ENCODE measurements around the gene NDUFS6. TPM values are rescaled to one million over a fixed set of nuclear protein-coding genes. Genes with fewer than 3 reads are reported as not detected.
"Not testable (repeated sequence)": the region's sequence is repeated elsewhere in the genome, so short reads cannot be mapped to it uniquely, and the experiment has no call there.

Gene NDUFS6
- total RNA-seq, 1 experiment from 2014 or later: 134 TPM

GRCh38 chr5:1781726-1782384 is 19.4 kb upstream of the NDUFS6 start:
- Histone ChIP-seq H3K36me3 (no peaks in the 10 kb centered on the region), H3K9me3 (replicated peaks) (no peaks in the 10 kb centered on the region; the same call in 1 of the 2 replicates), H3K27me3 (replicated peaks) (no peaks in the 10 kb centered on the region; the same call in none of the 2 replicates), H3K27ac (no peak overlapping the region), H3K4me3 (no peak overlapping the region), H3K4me1 (replicated peaks) (no peaks in the 10 kb centered on the region)
- DNase-seq (ENCODE audit: low read depth in 1 of 2, low spot score in 2 of 2): no peak

- no peak overlapping the region for H3K4me3 ChIP-seq
- no peaks in the 10 kb centered on the region; the same call in none of the 2 replicates for H3K27me3 ChIP-seq (replicated peaks)
- no peak overlapping the region for H3K27ac ChIP-seq
- no peak for DNase-seq (ENCODE audit: low read depth in 1 of 2, low spot score in 2 of 2)
- no peaks in the 10 kb centered on the region for H3K4me1 ChIP-seq (replicated peaks)
- no peaks in the 10 kb centered on the region; the same call in 1 of the 2 replicates for H3K9me3 ChIP-seq (replicated peaks)
- H3K36me3 ChIP-seq: no peaks in the 10 kb centered on the region
Measured at GRCh38 chr5:1782385-1783215, 18.6 kb upstream of the NDUFS6 start.

- H3K36me3 ChIP-seq: no peaks in the 10 kb centered on the region
- H3K27me3 ChIP-seq (replicated peaks): no peaks in the 10 kb centered on the region; the same call in none of the 2 replicates
- H3K27ac ChIP-seq: no peak overlapping the region
- H3K4me1 ChIP-seq (replicated peaks): no peaks in the 10 kb centered on the region
- no peak overlapping the region for H3K4me3 ChIP-seq
- no peak for DNase-seq (ENCODE audit: low read depth in 1 of 2, low spot score in 2 of 2)
- no peaks in the 10 kb centered on the region; the same call in 1 of the 2 replicates for H3K9me3 ChIP-seq (replicated peaks)
Measured at GRCh38 chr5:1783216-1783554, 18.0 kb upstream of the NDUFS6 start.

GRCh38 chr5:1784197-1785050 is 16.8 kb upstream of the NDUFS6 start:
- H3K4me1 ChIP-seq (replicated peaks): peaks cover 8% of the 10 kb centered on the region
- H3K9me3 ChIP-seq (replicated peaks): no peaks in the 10 kb centered on the region; the same call in 1 of the 2 replicates
- no peak overlapping the region for H3K27ac ChIP-seq
- H3K36me3 ChIP-seq: no peaks in the 10 kb centered on the region
- DNase-seq (ENCODE audit: low read depth in 1 of 2, low spot score in 2 of 2): no peak
- no peak overlapping the region for H3K4me3 ChIP-seq
- H3K27me3 ChIP-seq (replicated peaks): no peaks in the 10 kb centered on the region; the same call in 1 of the 2 replicates

- DNase-seq (ENCODE audit: low read depth in 1 of 2, low spot score in 2 of 2): no peak
- H3K4me3 ChIP-seq: no peak overlapping the region
- no peaks in the 10 kb centered on the region; the same call in 1 of the 2 replicates for H3K27me3 ChIP-seq (replicated peaks)
- peaks cover 14% of the 10 kb centered on the region for H3K4me1 ChIP-seq (replicated peaks)
- no peaks in the 10 kb centered on the region; the same call in 1 of the 2 replicates for H3K9me3 ChIP-seq (replicated peaks)
- no peaks in the 10 kb centered on the region for H3K36me3 ChIP-seq
- no peak overlapping the region for H3K27ac ChIP-seq
Measured at GRCh38 chr5:1785062-1785461, 16.1 kb upstream of the NDUFS6 start.

GRCh38 chr5:1785984-1786383 is 15.2 kb upstream of the NDUFS6 start:
- Histone ChIP-seq H3K36me3 (no peaks in the 10 kb centered on the region), H3K9me3 (replicated peaks) (no peaks in the 10 kb centered on the region; the same call in 1 of the 2 replicates), H3K4me1 (replicated peaks) (peaks cover 24% of the 10 kb centered on the region), H3K27me3 (replicated peaks) (no peaks in the 10 kb centered on the region; the same call in 1 of the 2 replicates), H3K27ac (no peak overlapping the region), H3K4me3 (no peak overlapping the region)
- no peak for DNase-seq (ENCODE audit: low read depth in 1 of 2, low spot score in 2 of 2)

GRCh38 chr5:1786621-1787471 is 14.4 kb upstream of the NDUFS6 start:
- H3K9me3 ChIP-seq (replicated peaks): no peaks in the 10 kb centered on the region; the same call in 1 of the 2 replicates
- DNase-seq (ENCODE audit: low read depth in 1 of 2, low spot score in 2 of 2): no peak

GRCh38 chr5:1787472-1788047 is 13.6 kb upstream of the NDUFS6 start:
- no peak overlapping the region for H3K27ac ChIP-seq
- H3K27me3 ChIP-seq (replicated peaks): no peaks in the 10 kb centered on the region; the same call in 1 of the 2 replicates
- no peak overlapping the region for H3K4me3 ChIP-seq
- H3K36me3 ChIP-seq: no peaks in the 10 kb centered on the region
- H3K4me1 ChIP-seq (replicated peaks): peaks cover 28% of the 10 kb centered on the region
- no peaks in the 10 kb centered on the region; the same call in 1 of the 2 replicates for H3K9me3 ChIP-seq (replicated peaks)
- DNase-seq (ENCODE audit: low read depth in 1 of 2, low spot score in 2 of 2): no peak

More at GRCh38 chr5:1786621-1787471, 14.4 kb upstream of the NDUFS6 start:
- no peak overlapping the region for H3K4me3 ChIP-seq
- no peaks in the 10 kb centered on the region; the same call in 1 of the 2 replicates for H3K27me3 ChIP-seq (replicated peaks)
- H3K36me3 ChIP-seq: no peaks in the 10 kb centered on the region
- H3K27ac ChIP-seq: no peak overlapping the region
- H3K4me1 ChIP-seq (replicated peaks): peaks cover 26% of the 10 kb centered on the region

- H3K27ac ChIP-seq: no peak overlapping the region
- peaks cover 4% of the 10 kb centered on the region; the same call in 1 of the 2 replicates for H3K36me3 ChIP-seq
- no peak for DNase-seq (ENCODE audit: low read depth in 1 of 2, low spot score in 2 of 2)
- H3K27me3 ChIP-seq (replicated peaks): no peaks in the 10 kb centered on the region; the same call in 1 of the 2 replicates
- H3K4me3 ChIP-seq: no peak overlapping the region
- H3K4me1 ChIP-seq (replicated peaks): peaks cover 35% of the 10 kb centered on the region
- H3K9me3 ChIP-seq (replicated peaks): no peaks in the 10 kb centered on the region
Measured at GRCh38 chr5:1788200-1788599, 13.0 kb upstream of the NDUFS6 start.

- H3K36me3 ChIP-seq: peaks cover 4% of the 10 kb centered on the region; the same call in 1 of the 2 replicates
- peaks cover 39% of the 10 kb centered on the region for H3K4me1 ChIP-seq (replicated peaks)
- no peaks in the 10 kb centered on the region for H3K27me3 ChIP-seq (replicated peaks)
- no peak overlapping the region for H3K4me3 ChIP-seq
- H3K9me3 ChIP-seq (replicated peaks): no peaks in the 10 kb centered on the region
- DNase-seq (ENCODE audit: low read depth in 1 of 2, low spot score in 2 of 2): no peak
- no peak overlapping the region for H3K27ac ChIP-seq
Measured at GRCh38 chr5:1788828-1789227, 12.4 kb upstream of the NDUFS6 start.

- Histone ChIP-seq H3K27ac (peak overlapping the region; percentile 57), H3K4me1 (replicated peaks) (peaks cover 45% of the 10 kb centered on the region), H3K4me3 (peak overlapping the region; percentile 17)
- peak in 1 of 2 experiments; percentile 79 for DNase-seq (ENCODE audit: low read depth in 1 of 2, low spot score in 2 of 2)
- H3K36me3 ChIP-seq; H3K9me3 ChIP-seq (replicated peaks); H3K27me3 ChIP-seq (replicated peaks): not testable (repeated sequence)
Measured at GRCh38 chr5:1789438-1789833, 11.8 kb upstream of the NDUFS6 start.

- no peaks in the 10 kb centered on the region for H3K9me3 ChIP-seq (replicated peaks)
- peaks cover 4% of the 10 kb centered on the region for H3K36me3 ChIP-seq
- peak; percentile 72 to 79 for DNase-seq (ENCODE audit: low read depth in 1 of 2, low spot score in 2 of 2)
- no peaks in the 10 kb centered on the region for H3K27me3 ChIP-seq (replicated peaks)
- peak overlapping the region; percentile 57 for H3K27ac ChIP-seq
- H3K4me1 ChIP-seq (replicated peaks): peaks cover 50% of the 10 kb centered on the region
- peak overlapping the region; percentile 17 for H3K4me3 ChIP-seq
Measured at GRCh38 chr5:1789834-1790471, 11.3 kb upstream of the NDUFS6 start.
